ENCODE data around the gene LHFPL6.
A peak's percentile ranks its signal among the peaks of the same experiment; 100 is the strongest.

LHFPL6 gene

GRCh38 chr13:39590466-39591036 is 12.4 kb downstream of the LHFPL6 start:
- DNase-seq, result no peak

DNA sequence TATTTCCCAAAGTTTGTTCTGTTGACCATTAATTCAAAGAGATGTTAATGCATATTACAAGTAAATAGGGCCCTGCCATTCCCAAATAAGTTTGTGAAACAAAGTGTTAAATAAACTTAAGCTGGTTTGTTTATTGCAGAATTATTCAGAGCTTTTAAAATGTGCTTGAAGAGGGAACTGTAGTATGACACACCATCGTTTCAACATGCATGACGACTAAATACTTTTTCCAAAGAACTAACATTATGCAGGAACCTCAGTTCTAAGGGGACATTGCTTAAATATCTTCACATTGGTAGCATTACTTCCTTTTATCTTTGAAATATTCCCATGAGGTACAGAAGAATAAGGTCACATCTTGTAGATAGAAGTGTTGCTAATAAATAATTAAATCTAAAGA is 14.6 kb downstream of the LHFPL6 start:
- no peak for DNase-seq

DNA sequence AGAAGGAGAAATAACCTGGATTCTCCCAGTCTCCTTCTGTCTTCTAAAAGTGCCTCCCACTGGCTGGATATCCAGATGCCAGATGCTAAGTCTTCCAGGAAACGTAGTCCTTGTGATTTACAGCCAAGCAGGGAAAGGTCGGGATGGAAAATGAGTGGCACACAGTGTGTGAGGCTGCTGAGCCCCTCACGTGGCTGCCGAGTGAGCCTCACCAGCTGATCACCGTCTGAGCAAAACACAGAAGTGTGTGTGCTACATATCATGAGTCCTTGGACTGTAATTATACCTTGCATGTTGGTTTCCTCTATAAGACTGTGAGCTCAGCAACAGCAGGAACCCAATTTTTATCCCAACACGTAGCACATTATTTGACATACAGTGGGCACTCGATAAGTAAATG is 15.1 kb downstream of the LHFPL6 start:
- DNase-seq, result no peak

- DNase-seq, result no peak
Observed at GRCh38 chr13:39586958-39587605, 15.9 kb downstream of the LHFPL6 start.

GRCh38 chr13:39586151-39586550 is 16.8 kb downstream of the LHFPL6 start:
- no peak for DNase-seq

- DNase-seq, result no peak
Observed at GRCh38 chr13:39585219-39585618, 17.8 kb downstream of the LHFPL6 start.

GRCh38 chr13:39580881-39581575 is 22.0 kb downstream of the LHFPL6 start:
- no peak for DNase-seq

DNA sequence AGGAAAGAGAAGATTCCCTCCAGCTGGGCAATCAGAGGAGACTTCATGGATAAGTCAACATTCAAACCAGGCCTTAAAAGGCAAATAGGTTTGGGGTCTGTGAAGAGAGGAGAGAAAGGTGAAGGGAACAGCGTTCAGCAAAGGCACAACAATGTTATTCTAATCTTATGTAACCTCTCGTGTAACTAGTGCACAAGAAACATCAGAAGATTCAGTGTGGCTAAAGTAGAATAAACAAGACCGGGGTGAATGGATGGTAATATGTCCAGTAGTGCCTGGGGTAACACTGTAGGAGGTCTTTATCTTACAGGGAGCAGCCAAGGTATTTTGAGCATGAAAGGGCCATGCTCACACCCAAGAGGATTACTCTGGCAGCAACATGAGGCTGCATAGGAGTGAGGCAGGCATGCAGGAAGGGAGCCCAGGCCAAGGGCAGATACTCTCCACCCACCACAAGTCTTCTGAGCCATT is 24.1 kb downstream of the LHFPL6 start:
- no peak for DNase-seq

DNA sequence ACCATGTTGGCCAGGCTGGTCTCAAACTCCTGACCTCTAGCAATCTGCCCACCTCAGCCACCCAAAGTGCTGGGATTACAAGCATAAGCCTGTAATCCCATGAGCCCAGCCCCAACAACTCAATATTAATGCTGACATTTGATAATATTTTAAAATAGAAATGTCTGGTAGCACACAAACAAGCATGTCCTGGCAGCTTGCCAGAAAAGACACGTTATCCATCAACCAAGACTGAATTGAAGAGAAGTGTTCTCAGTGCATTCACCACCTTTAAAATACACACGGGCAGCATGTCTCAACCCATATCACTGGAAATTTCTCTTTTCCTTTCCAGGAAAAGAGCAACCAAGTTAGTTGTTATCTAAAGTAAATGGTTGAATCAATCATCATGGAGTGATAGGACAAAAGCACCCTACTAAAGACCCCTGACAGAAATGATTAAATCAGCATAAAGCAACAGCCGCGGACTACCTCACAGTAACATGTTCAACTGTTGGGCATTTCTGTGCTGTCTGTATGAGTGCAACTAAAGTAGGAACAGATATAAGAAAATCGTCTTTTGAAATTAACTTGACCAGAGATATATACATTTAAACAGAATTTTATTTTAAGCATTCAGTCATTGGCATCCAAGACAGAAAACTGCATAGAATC is 25.0 kb downstream of the LHFPL6 start:
- DNase-seq, result no peak

DNA sequence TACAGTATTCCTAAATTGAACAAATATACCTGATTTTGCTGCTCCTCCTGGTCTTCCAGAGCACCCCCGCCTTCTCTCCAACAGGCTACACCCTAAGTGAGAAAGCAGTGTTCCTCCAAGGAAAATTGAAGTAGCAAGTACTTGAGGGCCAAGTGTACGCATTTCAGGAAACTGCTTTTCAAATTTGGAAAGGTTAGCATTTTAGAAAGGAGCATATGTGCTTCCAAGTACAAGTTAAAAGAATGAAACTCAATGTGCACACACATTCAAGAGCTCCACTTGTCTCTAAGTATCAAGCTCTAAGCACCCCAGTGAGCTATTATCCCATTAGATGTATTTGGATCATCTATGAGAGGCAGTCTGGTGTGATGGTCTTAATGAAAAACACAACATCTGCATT is 25.8 kb downstream of the LHFPL6 start:
- DNase-seq, result no peak

DNA sequence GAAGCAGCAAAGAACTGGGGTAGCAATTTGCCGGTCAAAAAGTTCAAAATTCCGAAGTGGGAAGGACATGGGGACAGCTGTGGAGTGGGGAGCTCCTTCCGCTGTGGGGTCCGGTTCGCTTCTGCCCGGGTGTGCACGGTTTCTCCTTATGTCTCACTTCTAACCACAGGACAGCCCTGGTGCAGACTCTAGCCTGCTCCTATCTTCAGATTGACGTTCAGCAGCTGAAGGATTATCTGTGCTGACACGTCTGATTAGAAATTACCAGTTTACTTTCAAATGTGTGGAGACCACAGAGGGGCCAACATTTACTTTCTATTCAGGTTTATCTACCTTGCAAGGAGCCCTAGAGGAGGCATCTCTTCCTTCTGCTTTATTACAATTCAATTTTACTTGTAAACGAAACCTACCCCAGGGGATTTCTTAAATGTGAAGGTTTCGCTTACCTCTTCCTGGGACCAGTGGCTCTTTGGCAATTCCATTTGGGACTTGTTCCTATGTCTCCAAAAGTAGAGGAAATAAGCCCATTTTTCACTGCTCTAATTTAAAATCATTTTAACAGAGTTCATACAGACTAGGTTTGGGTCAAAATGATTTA is 27.3 kb downstream of the LHFPL6 start:
- DNase-seq, result no peak

- no peak for DNase-seq
Observed at GRCh38 chr13:39571502-39572092, 31.4 kb downstream of the LHFPL6 start.

DNA sequence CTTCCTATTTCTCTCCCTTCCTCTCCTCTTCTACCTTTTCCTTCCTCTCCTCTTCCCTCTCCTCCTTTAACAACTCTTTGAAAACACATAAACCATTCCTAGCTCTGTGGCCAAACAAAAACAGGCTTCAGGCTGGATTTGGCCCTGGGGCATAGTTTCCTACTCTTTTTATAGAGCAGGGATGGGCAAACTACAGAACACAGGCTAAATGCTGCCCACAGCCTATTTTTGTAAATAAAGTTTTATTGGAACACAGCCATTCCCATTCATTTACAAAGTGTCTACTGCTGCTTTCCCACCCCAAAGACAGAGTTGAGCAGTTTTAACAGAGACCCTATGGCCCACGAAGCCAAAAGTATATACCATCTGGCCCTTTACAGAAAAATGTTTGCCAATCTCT is 35.4 kb downstream of the LHFPL6 start:
- DNase-seq, result no peak

DNA sequence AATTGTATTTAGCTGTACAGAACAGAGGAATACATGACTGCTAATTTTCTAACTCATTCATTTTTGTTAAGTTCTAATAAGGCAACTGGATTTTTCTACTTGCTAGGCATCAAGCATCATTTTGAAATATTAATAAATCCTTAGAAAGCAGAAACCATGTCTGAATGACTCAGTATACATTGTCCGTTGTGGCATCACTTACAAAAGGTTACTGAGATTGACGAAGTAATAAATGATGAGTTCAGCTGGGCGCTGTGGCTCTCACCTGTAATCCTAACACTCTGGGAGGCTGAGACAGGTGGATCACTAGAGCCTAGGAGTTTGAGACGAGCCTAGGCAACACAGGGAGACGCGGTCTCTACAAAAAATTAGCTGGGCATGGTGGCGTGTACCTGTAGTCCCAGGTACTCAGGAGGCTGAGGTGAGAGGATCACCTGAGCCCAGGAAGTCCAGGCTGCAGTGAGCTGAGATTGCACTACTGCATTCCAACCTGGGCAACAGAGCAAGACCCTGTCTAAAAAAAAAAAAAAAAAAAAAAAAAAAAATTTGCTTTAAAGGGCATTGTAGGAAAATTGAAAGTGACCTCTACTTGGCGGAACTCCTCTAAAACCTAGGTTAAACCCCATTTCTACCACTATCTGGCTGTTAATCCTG is 36.6 kb downstream of the LHFPL6 start:
- DNase-seq, result no peak

DNA sequence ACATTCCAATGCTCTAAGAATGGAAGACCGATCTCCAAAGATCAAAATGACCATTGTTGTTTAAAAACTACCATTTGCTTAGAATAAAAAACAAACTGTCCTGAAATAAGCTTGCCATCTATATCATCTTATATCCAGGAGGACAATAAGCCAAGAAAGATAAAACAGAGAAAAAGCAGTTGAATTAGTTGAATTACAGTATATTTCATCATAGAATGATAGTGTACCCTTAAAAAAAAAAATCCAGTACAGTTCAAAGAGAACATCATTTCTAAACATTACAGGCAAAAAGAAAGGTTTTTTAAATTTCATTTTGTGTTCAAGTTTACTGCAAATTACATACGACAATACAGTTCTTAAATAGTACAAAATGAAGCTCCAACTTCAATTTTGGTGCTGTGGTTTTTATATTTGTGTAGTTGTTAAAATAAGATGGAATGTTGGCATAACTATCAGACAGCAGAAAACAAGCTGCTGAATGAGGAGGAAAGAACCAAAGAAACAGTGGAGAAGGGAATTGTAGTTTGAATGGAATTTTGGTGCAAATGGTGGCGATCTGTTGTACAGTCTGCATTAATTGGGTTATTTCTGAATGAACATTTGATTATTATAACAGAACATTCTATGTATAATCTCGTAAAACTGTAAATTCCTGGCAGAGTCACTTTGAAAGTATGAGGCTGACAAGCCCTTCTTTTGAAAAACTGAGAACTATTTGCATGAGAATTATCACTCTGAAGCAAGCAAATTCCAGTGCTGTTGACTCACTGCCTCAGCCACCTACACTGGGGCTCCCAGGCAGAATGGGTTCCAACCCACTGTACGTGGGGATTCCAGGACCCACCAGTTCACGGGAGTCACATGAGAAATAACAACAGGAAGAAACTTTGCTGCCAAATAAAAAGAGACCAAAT is 37.7 kb downstream of the LHFPL6 start:
- peak; percentile 48 to 92 for DNase-seq

DNA sequence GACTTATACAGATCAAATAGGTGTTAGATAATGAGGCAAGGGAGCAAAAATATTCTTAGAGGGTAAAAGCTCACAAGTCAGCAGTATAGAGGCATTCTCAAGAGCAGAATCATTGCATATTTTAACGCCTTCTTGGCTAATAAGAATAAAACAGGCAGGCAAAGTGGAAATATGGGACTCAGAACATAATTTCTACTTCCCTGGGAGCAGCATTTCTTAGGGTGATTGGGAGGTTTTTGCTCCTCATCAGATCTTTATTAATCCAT is 39.6 kb downstream of the LHFPL6 start:
- no peak for DNase-seq

DNA sequence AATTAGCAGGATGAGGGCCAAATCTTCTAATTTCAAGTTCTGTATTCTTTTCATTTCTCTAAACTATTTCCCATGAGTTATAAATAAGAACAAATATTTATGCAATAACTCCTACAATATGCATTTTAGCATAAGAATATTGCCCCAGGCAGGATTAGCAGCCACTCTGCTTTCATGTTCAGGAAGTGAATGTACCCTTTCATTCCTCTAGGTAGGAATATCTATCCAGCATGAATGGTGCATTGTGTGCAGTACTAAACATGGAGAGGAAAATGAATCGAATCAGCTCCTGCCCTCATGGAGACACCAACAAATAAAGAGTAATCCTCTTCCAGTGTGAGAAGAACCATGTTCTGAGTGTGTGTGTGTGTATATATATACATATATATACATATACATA is 41.0 kb downstream of the LHFPL6 start:
- no peak for DNase-seq

- DNase-seq, result no peak
Observed at GRCh38 chr13:39559847-39560246, 43.1 kb downstream of the LHFPL6 start.

DNA sequence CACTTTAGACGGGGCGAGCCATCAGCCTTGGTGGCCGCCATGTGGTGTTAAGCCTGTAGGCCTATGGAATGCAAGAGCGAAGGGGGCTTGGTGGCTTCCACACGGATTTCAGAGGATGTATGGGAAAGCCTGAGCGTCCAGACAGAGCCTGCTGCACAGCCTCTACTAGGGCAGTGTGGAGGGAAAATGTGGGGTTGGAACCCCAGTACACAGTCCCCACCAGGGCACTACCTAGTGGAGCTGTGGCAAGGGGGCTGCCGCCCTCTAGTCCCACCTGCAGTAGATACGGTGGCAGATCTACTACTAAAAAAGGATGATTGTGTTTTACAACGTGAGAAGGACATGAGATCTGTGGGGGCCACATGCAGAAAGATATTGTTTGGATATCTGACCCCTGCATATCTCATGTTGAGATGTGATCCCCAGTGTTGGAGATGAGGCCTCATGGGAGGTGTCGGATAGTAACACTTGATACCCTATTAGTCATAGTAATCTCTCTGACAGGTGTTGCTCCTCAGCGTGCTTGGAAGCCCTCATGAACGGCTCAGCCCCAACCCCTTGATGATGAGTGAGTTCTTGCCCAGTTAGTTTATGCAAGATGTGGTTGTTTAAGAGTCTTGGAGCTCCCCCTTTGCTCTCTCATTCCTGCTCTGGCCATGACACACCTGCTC is 45.6 kb downstream of the LHFPL6 start:
- DNase-seq, result no peak

- no peak for DNase-seq
Observed at GRCh38 chr13:39556866-39557265, 46.1 kb downstream of the LHFPL6 start.

DNA sequence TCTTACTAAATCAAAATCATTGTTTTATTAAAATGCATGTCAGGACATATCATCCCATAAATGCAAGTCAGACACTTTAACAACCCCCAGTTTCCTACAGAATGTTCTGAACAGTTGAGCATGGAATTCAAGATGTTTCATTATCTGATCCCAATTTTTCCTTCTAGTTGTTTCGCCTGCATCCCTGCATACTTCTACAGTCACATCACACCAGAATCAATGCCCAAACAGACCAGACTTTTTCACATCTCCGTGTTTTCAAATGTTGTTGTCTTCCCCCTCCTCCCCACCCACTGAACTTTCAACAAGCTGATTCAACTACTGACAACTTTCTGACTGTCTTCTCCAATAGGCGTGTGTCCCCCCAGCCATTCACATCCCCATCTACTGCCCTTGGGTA is 48.6 kb downstream of the LHFPL6 start:
- no peak for DNase-seq
